Measurements from ENCODE around the gene MRPL34.
"Not testable (repeated sequence)": the region's sequence is repeated elsewhere in the genome, so short reads cannot be mapped to it uniquely, and the experiment has no call there.

The MRPL34 gene

DNA sequence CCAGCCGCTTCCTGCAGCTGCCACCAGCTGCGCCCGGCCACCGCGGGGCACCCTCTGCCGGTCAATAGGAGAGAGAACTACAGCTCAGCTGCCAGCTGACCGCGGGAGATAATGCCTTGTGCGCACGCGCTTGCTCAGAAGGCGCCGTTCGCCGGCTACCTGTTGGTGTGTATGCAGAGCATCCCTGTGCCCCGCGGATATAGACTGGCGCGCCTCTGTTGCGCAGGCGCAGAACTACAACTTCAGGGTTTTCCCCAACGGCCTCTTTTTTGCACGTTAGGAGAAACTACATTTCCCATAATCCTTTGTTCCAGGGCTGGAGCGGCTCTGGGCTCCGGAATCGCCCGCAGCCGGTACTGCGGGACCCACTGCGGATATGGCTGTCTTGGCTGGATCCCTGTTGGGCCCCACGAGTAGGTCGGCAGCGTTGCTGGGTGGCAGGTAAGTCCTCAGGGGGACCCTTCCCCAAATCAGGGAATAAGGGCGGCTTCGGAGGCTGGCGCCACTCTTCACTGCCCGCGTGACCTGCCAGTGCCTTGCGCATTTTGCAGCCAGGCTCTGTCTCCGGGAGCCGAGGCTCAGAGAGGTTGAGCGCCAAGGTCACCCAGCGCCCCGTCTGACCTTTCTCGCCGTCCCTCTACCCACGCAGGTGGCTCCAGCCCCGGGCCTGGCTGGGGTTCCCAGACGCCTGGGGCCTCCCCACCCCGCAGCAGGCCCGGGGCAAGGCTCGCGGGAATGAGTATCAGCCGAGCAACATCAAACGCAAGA is at the start of gene MRPL34:
Gene MRPL34 (plus strand): TSS at position 356 of the 768 bp plus-strand sequence. CDS start 21 bp downstream, at position 377.
- Histone ChIP-seq H3K4me3 (peak within 1 kb of the TSS; percentile 47 to 72 (median 57)), H3K27ac (peak within 1 kb of the TSS; percentile 20 to 94 (median 88))

DNA sequence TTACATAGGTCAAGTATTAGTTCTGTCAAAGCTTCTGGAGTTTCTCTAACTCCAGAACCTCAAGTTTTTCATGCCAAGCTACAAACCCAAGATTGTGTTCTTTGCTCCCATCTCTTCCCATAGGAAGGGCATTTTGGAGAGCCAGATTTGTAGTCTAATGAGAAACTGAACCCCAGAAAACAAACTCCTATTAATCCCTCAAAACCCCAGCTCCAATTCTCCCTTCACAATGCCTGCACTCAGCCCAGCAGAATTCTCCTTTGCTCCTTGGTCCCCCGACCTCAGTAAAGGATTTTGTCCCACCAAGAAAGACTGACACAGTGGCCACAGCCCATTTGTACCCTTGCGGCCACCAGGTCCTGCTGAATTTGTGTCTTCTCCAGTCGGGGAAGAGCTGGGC is 49.5 kb upstream of the MRPL34 start:
- Histone ChIP-seq H3K4me3 (no peak overlapping the region), H3K27ac (no peak overlapping the region)

DNA sequence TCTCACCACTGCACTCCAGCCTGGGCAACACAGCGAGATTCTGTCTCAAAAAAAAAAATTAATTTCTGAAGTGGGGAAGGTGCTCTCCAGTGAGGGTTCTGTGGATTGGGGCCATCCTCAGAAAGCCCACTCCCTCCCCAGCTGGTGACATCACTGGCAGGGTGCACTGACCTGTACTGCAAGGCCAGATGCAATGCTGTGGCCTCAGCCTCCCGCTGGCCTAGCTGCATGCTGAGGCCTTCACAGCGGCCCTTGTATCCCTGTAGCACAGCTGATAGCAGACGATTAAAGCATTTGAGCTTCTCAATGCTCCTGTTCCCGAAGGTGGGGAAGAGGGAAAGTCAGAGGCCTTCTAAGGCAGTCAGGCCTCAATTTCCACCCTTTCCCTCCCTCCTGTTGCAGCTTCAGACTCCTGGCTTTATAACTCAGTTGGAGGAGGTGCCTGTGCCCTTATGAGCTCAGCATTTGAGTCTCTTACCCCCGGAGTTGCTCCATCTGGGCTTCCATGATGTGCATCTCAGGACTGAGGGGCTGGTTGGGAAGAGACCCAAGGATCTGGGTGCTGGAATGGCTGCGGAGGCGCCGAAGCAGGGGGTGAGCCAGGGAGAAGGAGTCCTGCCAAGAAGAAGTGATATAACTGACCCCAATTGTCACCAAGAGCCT is 46.4 kb upstream of the MRPL34 start:
- H3K4me3 ChIP-seq: no peak overlapping the region
- H3K27ac ChIP-seq: no peak overlapping the region

DNA sequence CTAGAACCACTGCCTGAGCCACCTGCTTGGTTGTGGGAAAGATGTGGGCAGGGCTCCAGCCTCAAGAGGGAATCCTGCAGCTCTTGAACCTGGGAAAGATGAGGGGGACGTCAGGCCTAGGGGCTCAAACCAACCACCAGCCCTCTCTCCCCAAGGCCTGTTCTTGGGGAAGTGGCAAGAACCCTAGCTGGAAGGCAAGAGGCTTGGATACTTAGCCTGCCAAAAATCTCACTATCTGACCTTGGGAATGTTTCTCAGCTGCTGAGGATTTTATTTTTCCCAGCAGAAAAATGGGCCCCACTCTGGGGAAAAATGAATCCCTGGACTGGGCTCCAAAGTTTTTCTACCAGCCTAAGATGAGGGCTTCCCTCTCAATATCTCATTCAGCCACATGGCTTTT is 45.7 kb upstream of the MRPL34 start:
- Histone ChIP-seq H3K4me3 (no peak overlapping the region), H3K27ac (no peak overlapping the region)

DNA sequence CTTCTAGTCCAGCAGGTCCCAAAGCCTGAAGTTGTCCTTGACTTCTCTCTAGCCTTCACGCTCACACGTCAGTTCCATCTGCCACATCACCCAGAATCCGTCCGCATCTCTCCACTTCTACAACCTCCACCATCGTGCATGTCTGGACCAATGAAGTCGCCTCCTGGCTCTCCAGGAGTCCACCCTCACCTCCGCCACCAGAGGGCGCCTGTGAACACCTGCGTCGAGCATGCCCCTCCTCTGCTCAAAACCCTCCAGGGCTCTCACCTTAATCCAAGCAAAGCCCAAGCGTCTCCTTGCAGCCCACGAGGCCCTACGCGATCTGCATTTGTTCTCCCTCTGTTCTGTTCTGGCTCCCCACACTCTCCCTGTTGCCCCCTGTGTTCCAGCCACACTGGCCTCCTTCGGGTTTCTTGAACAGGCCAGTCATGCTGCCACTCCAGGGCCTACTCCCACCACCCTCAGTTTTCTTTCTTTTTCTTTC is 44.8 kb upstream of the MRPL34 start:
- Histone ChIP-seq H3K4me3 (no peak overlapping the region), H3K27ac (no peak overlapping the region)

DNA sequence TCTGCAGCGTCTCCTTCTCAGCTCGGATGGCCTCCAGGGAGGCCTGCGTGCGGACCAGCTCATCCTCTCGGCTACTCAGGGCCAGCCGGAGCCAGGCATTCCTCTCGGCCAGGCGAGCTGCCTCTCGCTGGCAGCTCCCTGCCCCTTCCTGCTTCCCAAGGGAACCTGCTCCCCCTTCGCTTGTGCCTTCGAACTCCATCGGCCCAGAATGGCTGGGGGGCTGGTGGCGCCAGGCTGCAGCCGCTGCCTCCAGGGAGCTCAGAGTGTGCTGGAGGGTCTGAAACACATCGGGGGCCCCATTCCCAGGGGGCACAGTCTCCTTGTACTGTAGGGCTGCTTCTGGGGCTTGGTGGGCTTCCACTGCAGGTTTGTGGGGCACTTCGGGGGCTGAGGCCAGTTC is 43.1 kb upstream of the MRPL34 start:
- Histone ChIP-seq H3K27ac (no peak overlapping the region), H3K4me3 (no peak overlapping the region)

DNA sequence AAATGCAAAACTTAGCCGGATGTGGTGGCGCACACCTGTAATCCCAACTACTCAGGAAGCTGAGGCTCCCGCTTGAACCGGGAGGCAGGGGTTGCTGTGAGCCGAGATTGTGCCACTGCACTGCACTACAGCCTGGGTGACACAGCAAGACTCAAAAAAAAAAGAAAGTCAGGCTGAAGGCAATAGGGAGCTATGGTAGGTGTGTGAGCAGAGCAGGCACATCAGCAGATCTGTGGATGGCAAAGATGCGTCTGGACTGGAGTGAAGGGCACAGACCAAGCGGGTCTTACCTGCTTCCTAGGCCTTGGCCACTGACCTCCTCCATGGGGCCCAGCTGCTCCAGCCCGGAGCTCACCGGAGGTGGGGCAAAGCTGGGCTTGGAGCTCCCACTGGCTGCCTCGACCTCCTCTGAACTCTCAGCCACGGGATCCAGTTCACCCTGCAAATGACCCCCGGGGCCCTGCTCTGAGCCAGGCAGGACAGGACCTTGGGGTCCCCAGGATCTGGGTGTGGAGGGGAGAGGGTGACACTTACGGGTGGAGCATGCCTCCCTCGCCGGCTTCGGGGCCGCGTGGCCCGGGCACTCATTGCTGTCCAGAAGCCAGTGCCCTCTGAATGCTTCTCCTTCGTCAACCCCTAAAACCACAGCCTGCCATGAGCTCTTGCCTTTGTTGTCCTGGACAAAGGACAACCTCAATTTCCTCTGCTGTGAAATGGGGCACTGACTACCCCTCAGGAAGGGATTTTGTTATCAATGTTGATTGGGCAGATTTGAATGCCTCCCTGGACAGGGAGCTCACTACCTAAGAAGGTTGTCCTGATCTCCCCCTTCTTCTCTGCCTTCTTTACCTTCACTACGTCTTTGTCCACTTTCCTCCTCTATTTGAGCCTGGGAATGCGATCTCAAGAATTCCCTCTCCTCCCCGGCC is 41.7 kb upstream of the MRPL34 start:
- Histone ChIP-seq H3K4me3 (peak overlapping the region in 1 of 7 experiments; percentile 15), H3K27ac (peak overlapping the region in 8 of 21 experiments; percentile 4 to 66 (median 20))

DNA sequence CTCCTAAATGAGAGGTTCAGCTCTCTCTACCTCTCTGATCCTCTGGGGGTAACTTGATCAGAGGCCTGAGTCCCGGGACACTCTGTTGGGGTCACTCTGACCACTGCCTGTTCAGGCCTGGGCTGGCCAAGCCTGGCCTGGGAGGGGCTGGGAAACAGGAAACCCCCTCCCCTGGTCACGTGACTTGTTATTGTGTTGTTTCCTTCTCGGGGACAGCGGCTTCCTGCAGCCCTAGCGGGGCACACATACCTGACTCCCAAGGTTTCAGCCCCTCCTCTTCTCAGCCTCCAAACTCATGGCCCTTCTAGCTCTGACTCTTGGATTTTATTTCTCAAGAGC is 41.1 kb upstream of the MRPL34 start, which contains the start of gene USHBP1:
Gene USHBP1 (minus strand): TSS at position 105 of the 339 bp plus-strand sequence. CDS start 446 bp downstream, outside the sequence.
- Histone ChIP-seq H3K27ac (peak within 1 kb of the TSS in 8 of 21 experiments; percentile 4 to 66 (median 30)), H3K4me3 (peak within 1 kb of the TSS in 1 of 7 experiments; percentile 15)

DNA sequence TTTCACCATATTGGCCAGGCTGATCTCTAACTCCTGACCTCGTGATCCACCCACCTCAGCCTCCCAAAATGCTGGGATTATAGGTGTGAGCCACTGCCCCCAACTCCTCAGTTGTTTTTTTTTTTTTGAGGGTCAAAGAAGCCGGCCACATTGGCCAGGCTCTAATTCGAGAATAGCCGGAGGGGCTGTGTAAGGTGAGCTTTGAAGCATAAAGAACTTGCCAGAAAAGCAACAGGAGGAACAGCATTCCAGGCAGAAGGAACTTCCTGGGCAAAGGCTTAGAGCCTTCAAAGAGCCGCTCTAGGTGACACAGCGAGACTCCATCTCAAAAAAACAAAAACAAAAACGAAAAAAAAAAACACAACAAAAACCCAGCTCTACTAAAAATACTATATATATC is 39.6 kb upstream of the MRPL34 start:
- H3K27ac ChIP-seq: peak overlapping the region in 2 of 21 experiments; percentile 25 to 29

DNA sequence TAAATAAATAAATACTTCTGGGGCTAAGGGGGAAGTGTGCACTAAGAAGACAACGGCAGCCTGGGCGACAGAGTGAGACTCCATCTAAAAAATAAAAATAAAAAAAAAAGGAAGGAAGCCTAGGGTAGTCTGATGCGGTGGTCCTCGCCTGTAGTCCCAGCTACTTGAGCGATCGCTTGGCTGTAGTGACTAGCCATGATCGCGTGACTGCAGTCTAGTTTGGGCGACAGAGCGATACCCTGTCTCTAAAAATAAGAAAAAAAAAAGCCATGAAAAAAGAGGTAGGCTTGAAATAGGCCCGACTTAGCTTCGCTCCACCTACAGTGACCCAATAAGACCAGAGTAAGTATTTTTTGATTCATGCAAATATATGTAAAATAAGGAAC is 39.1 kb upstream of the MRPL34 start:
- no peak overlapping the region for H3K4me3 ChIP-seq

More for the DNA sequence above, 39.6 kb upstream of the MRPL34 start:
- no peak overlapping the region for H3K4me3 ChIP-seq

DNA sequence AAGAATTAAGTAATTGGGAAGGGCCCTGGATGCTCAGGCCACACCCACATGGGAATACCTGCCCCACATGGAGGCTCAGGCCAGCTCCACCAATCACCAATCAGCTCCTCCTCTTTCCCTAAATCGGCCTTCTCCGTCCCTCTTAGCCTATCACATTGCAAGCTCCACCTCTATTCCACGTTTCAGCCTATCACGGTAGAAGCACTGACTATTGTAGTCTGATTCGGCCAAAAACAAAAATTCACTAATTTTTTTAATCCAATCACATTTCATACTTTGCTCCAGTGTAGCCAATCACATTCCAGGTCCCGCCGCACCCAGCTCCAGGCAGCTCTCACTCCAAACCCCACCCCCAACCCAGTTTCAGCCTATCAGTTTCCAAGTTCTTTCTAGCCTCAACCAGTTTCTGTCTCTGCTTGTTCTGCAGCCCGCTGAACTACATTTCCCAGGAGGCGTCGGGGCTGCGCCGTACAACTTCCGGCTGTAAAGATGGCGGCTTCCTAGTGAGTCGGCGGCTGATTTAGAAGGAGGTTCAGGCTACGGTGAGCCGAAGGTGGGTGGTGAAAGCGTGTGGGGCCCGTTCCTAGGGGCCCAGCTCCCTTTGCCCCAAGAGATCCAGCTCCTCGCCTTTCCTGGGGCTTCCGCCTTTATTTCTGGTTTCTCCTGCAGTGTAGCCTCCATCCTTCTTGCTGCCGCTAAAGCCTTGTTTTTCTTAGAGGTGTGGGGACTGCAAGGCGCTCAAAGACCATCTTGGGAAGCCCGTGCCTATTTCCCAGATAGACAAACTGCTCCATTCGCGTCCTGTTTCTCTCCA is 38.5 kb upstream of the MRPL34 start, which contains the start of gene BABAM1:
Gene BABAM1 (plus strand): TSS at position 469 of the 814 bp plus-strand sequence. CDS start 1,364 bp downstream, outside the sequence.
- H3K27ac ChIP-seq: peak within 1 kb of the TSS in 19 of 21 experiments; percentile 37 to 87 (median 80)
- H3K4me3 ChIP-seq: peak within 1 kb of the TSS; percentile 58 to 93 (median 80)

More for the DNA sequence above, 39.1 kb upstream of the MRPL34 start:
- H3K27ac ChIP-seq: peak overlapping the region in 5 of 21 experiments; percentile 25 to 82 (median 29)

DNA sequence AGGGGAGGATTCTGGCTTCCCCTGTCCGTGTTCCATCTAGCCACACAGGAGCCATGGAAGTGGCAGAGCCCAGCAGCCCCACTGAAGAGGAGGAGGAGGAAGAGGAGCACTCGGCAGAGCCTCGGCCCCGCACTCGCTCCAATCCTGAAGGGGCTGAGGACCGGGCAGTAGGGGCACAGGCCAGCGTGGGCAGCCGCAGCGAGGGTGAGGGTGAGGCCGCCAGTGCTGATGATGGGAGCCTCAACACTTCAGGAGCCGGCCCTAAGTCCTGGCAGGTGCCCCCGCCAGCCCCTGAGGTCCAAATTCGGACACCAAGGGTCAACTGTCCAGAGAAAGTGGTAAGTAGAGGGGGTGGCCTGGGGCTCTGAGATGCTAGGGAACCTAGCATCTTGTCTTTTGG is 36.9 kb upstream of the MRPL34 start:
- H3K27ac ChIP-seq: no peak overlapping the region
- no peak overlapping the region for H3K4me3 ChIP-seq

DNA sequence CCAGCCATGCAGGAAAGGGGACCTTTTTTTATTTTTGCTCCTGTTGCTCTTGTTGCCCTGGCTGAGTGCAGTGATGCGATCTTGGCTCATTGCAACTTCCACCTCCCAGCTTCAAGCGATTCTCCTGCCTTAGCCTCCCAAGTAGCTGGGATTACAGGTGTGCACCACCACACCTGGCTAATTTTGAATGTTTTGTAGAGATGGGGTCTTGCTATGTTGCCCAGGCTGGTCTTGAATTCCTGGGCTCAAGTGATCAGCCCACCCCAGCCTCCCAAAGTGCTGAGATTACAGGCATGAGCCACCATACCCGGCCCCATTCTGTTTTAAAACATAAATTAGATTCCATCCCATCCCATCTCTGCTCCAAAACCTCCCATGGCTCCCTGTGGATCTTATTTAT is 30.8 kb upstream of the MRPL34 start:
- not testable (repeated sequence) for H3K27ac ChIP-seq, H3K4me3 ChIP-seq

DNA sequence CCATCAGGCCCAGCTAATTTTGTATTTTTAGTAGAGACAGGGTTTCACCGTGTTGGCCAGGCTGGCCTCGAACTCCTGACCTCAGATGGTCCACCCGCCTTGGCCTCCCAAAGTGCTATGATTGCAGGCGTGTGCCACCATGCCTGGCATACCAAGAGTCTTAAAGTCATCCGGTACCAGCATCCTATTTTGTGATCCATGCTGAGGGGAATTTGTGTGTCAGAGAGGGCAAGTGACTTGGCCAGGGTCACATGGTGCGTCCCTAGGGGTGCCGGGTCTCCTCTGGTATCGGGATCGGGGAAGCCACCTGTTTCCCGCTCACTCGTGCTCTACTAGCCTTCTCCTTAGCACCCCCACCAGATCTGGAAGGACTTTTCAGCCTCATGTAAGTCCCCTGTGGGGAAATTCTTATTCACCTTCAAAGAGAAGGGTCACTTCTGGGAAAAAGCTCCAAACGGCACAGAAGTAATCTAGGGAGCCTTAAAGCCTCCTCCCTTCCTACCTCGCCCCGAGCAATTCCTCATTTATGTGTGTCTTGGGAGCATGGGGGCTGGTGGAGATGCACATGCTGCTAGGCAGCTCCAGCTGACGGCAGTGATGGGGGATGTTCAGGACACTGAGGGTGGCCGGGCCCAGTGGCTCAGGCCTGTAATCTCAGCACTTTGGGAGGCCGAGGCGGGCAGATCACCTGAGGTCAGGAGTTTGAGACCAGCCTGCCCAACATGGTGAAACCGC is 30.1 kb upstream of the MRPL34 start:
- H3K27ac ChIP-seq: no peak overlapping the region
- H3K4me3 ChIP-seq: no peak overlapping the region

DNA sequence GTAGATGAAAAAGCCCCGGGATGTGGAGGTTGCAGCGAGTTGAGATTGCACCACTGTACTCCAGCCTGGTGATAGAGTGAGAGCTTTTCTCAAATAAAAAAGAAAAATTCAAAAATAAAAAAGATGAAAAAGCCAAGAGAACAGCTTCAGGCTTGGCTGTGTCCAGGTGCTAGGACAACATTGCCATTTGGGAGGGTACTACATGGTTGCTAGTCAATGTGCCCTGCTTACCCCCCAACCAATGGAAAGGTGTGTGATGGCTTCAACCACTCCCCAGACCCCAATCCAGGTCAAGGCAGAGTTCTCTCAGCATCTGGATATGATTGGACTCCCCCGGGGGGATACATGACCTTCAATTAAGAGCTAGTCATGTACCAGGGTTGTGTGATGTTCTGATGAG is 26.2 kb upstream of the MRPL34 start:
- no peak overlapping the region for H3K27ac ChIP-seq
- no peak overlapping the region for H3K4me3 ChIP-seq

DNA sequence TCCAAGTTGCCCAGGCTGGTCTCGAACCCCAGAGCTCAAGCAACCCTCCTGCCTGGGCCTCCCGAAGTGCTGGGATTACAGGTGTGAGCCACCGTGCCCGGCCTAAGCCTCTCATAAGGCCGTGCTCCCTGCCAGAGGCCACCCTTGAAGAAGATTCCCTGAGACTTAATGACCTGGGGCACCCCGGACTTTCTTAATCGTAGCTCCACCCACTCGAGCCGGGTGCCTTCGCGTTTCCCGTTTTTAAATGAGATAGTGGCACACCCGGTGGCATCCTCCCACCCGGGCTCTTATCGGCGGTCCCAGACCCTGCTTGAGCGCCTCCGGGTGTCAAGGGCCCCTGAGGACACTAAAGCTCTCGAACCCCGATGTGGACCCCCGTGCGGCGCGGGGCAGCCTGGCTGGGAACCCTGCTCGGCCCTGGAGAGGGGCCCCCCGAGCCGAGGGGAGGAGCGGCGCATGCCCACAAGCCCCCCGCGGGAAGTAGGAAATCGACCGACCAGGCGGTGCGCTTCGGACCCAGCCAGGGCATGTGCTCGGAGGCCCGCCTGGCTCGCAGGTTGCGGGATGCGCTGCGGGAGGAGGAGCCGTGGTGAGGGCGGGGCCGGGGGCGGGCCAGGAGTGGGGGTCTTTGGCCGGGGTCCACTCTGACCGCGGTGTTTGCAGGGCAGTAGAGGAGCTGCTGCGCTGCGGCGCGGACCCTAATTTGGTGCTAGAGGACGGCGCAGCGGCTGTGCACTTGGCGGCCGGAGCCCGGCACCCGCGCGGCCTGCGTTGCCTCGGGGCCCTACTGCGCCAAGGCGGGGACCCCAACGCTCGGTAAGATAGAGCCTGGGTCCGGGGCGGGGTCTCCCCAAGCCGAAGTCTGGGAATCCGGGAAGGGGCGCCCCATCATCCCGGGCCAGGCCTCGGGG is 24.0 kb upstream of the MRPL34 start, which contains the start of gene ANKLE1:
Gene ANKLE1 (plus strand): TSS at position 511 of the 914 bp plus-strand sequence. CDS start 20 bp downstream, at position 531.
- Histone ChIP-seq H3K4me3 (peak within 1 kb of the TSS; percentile 6 to 38 (median 28)), H3K27ac (peak within 1 kb of the TSS in 1 of 21 experiments; percentile 23)
